ENCODE results near the gene EFHD2. TPM values are rescaled to one million over a fixed set of nuclear protein-coding genes. Genes with fewer than 3 reads are reported as not detected.

The EFHD2 gene
- total RNA-seq, 1 donor from 2014 or later, result 55.3 TPM

GRCh38 chr1:15436881-15437442, 27.3 kb downstream of the EFHD2 start:
- ChIA-PET POLR2A (no interaction called here), CTCF (interaction anchor here (1.9 kb wide), 1 partner anchor 113 kb away, joined by 7 read pairs; no protein-coding TSS in a partner anchor)
- no peak overlapping the region for H3K4me3 Mint-ChIP-seq
- H3K27me3 Mint-ChIP-seq, result peaks cover 3% of the 10 kb centered on the region
- intact Hi-C loops (cut with micrococcal nuclease), result no loop called here
- no peaks in the 10 kb centered on the region for H3K4me1 Mint-ChIP-seq
- DNase-seq (no peak), ATAC-seq (ENCODE audit: low read depth) (no peak)
- TF ChIP-seq, protein P1, sequence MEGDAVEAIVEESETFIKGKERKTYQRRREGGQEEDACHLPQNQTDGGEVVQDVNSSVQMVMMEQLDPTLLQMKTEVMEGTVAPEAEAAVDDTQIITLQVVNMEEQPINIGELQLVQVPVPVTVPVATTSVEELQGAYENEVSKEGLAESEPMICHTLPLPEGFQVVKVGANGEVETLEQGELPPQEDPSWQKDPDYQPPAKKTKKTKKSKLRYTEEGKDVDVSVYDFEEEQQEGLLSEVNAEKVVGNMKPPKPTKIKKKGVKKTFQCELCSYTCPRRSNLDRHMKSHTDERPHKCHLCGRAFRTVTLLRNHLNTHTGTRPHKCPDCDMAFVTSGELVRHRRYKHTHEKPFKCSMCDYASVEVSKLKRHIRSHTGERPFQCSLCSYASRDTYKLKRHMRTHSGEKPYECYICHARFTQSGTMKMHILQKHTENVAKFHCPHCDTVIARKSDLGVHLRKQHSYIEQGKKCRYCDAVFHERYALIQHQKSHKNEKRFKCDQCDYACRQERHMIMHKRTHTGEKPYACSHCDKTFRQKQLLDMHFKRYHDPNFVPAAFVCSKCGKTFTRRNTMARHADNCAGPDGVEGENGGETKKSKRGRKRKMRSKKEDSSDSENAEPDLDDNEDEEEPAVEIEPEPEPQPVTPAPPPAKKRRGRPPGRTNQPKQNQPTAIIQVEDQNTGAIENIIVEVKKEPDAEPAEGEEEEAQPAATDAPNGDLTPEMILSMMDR (IDR thresholded peaks at IDR 0.05), result no peak
- no peaks in the 10 kb centered on the region for H3K9me3 Mint-ChIP-seq
- H3K36me3 Mint-ChIP-seq (ENCODE audit: low read depth), result no peaks in the 10 kb centered on the region
- H3K27ac Mint-ChIP-seq, result no peak overlapping the region

GRCh38 chr1:15439325-15439724, 29.6 kb downstream of the EFHD2 start:
- Mint-ChIP-seq H3K27me3 (peaks cover 5% of the 10 kb centered on the region), H3K4me3 (no peak overlapping the region), H3K4me1 (no peaks in the 10 kb centered on the region), H3K9me3 (no peaks in the 10 kb centered on the region), H3K36me3 (ENCODE audit: low read depth) (no peaks in the 10 kb centered on the region), H3K27ac (no peak overlapping the region)
- TF ChIP-seq, protein P1 (IDR thresholded peaks at IDR 0.05), result no peak
- intact Hi-C loops (cut with micrococcal nuclease), result no loop called here
- ChIA-PET CTCF (no interaction called here), POLR2A (no interaction called here)
- ATAC-seq (ENCODE audit: low read depth) (no peak), DNase-seq (no peak)

GRCh38 chr1:15440357-15440756, 30.7 kb downstream of the EFHD2 start:
- Mint-ChIP-seq H3K27me3 (peaks cover 5% of the 10 kb centered on the region), H3K4me1 (no peaks in the 10 kb centered on the region), H3K4me3 (no peak overlapping the region), H3K9me3 (no peaks in the 10 kb centered on the region), H3K27ac (no peak overlapping the region), H3K36me3 (ENCODE audit: low read depth) (no peaks in the 10 kb centered on the region)
- intact Hi-C loops (cut with micrococcal nuclease), result no loop called here
- ATAC-seq (ENCODE audit: low read depth) (no peak), DNase-seq (no peak)
- POLR2A ChIA-PET, result no interaction called here
- TF ChIP-seq, protein P1 (IDR thresholded peaks at IDR 0.05), result no peak
- CTCF ChIA-PET, result no interaction called here

GRCh38 chr1:15441247-15441646, 31.6 kb downstream of the EFHD2 start:
- DNase-seq (no peak), ATAC-seq (ENCODE audit: low read depth) (no peak)
- no peaks in the 10 kb centered on the region for H3K4me1 Mint-ChIP-seq
- H3K4me3 Mint-ChIP-seq, result no peak overlapping the region
- H3K36me3 Mint-ChIP-seq (ENCODE audit: low read depth), result no peaks in the 10 kb centered on the region
- ChIA-PET POLR2A (no interaction called here), CTCF (no interaction called here)
- intact Hi-C loops (cut with micrococcal nuclease), result no loop called here
- no peaks in the 10 kb centered on the region for H3K9me3 Mint-ChIP-seq
- H3K27ac Mint-ChIP-seq, result no peak overlapping the region
- TF ChIP-seq, protein P1 (IDR thresholded peaks at IDR 0.05), result no peak
- peaks cover 8% of the 10 kb centered on the region for H3K27me3 Mint-ChIP-seq

GRCh38 chr1:15442119-15442518, 32.4 kb downstream of the EFHD2 start:
- ChIA-PET CTCF (interaction anchor here (1.5 kb wide), 1 partner anchor 11 kb away, joined by 3 read pairs; no protein-coding TSS in a partner anchor), POLR2A (no interaction called here)
- Mint-ChIP-seq H3K4me3 (no peak overlapping the region), H3K27ac (no peak overlapping the region), H3K27me3 (peaks cover 8% of the 10 kb centered on the region), H3K36me3 (ENCODE audit: low read depth) (no peaks in the 10 kb centered on the region), H3K9me3 (no peaks in the 10 kb centered on the region), H3K4me1 (no peaks in the 10 kb centered on the region)
- DNase-seq (no peak), ATAC-seq (ENCODE audit: low read depth) (no peak)
- TF ChIP-seq, protein P1 (IDR thresholded peaks at IDR 0.05), result no peak
- intact Hi-C loops (cut with micrococcal nuclease), result no loop called here

Measured in activated B cell treated with CpG ODN at 0.5 μM for 24 hours (primary cell).